Left kidney (tissue), 2 donors: ENCODE results near the gene FRMD4B. TPM values are rescaled to one million over a fixed set of nuclear protein-coding genes. Genes with fewer than 3 reads are reported as not detected.

Experiments used
- DNase-seq: peaks from one replicate; pipeline ENCODE4 v3.0.0-alpha.2; 2013
- polyA plus RNA-seq: library from polyadenylated mRNA; unstranded; fragments of 120-200 nt; gene quantifications from one replicate; pipeline ENCODE4 v1.2.1, GENCODE V29; 2013; ENCODE audit not compliant: insufficient read length

The FRMD4B gene
- polyA plus RNA-seq, 1 donor, result 48.7 TPM

GRCh38 chr3:69166446-69166845 is 219.4 kb downstream of the FRMD4B start:
- DNase-seq, result no peak

- DNase-seq, result no peak
These were observed 220.1 kb downstream of the FRMD4B start for GRCh38 chr3:69165744-69166143.

- no peak for DNase-seq
These were observed 221.6 kb downstream of the FRMD4B start for GRCh38 chr3:69164296-69164695.

- no peak for DNase-seq
These were observed 223.4 kb downstream of the FRMD4B start for GRCh38 chr3:69162308-69162980.

- DNase-seq, result peak; percentile 58
These were observed 224.1 kb downstream of the FRMD4B start for GRCh38 chr3:69161587-69162307.

- DNase-seq, result no peak
These were observed 225.4 kb downstream of the FRMD4B start for GRCh38 chr3:69160525-69160924.

- no peak for DNase-seq
These were observed 225.8 kb downstream of the FRMD4B start for GRCh38 chr3:69160107-69160506.

- no peak for DNase-seq
These were observed 236.3 kb downstream of the FRMD4B start for GRCh38 chr3:69149586-69149985.

- no peak for DNase-seq
These were observed 240.2 kb downstream of the FRMD4B start for GRCh38 chr3:69145688-69146087.

GRCh38 chr3:69144631-69145245 is 241.2 kb downstream of the FRMD4B start:
- DNase-seq, result no peak

GRCh38 chr3:69143612-69144011 is 242.3 kb downstream of the FRMD4B start:
- no peak for DNase-seq

- DNase-seq, result no peak
These were observed 243.0 kb downstream of the FRMD4B start for GRCh38 chr3:69142797-69143454.

- no peak for DNase-seq
These were observed 243.8 kb downstream of the FRMD4B start for GRCh38 chr3:69142090-69142489.

- no peak for DNase-seq
These were observed 244.6 kb downstream of the FRMD4B start for GRCh38 chr3:69141313-69141712.

GRCh38 chr3:69137412-69137811 is 248.5 kb downstream of the FRMD4B start:
- DNase-seq, result no peak

- DNase-seq, result no peak
These were observed 248.9 kb downstream of the FRMD4B start for GRCh38 chr3:69137005-69137404.

GRCh38 chr3:69130689-69131088 is 255.2 kb downstream of the FRMD4B start:
- no peak for DNase-seq

- DNase-seq, result no peak
These were observed 256.4 kb downstream of the FRMD4B start for GRCh38 chr3:69129531-69129930.

- no peak for DNase-seq
These were observed 257.4 kb downstream of the FRMD4B start for GRCh38 chr3:69128509-69128908.

- no peak for DNase-seq
These were observed 258.9 kb downstream of the FRMD4B start for GRCh38 chr3:69126999-69127398.

- DNase-seq, result no peak
These were observed 259.7 kb downstream of the FRMD4B start for GRCh38 chr3:69126216-69126615.

GRCh38 chr3:69122403-69122802 is 263.5 kb downstream of the FRMD4B start, which contains the start of gene LMOD3:
TSS of gene LMOD3 (minus strand) at chr3:69122595. CDS start at chr3:69122386, 209 bp downstream.
- DNase-seq, result no peak

- no peak for DNase-seq
These were observed 263.9 kb downstream of the FRMD4B start for GRCh38 chr3:69121950-69122349.
